K562 (cell line): Measurements from ENCODE around the gene N4BP3. TPM values are rescaled to one million over a fixed set of nuclear protein-coding genes. Genes with fewer than 3 reads are reported as not detected.

Source experiments
- CC2D1A ChIP-seq: fragments of 450-650 bp; IDR thresholded peaks from 2 replicates; pipeline ENCODE4 v1.6.1; 2017; ENCODE audit warnings: mild to moderate bottlenecking
- CREM ChIP-seq: IDR thresholded peaks from 2 replicates; pipeline ENCODE4 v1.6.1; 2014; ENCODE audit warnings: antibody characterized with exemption, low read depth
- DACH1 ChIP-seq: fragments of 450-650 bp; IDR thresholded peaks from 2 replicates; pipeline ENCODE4 v1.6.1; 2018; ENCODE audit not compliant: partially characterized antibody
- ERF ChIP-seq: fragments of 450-650 bp; formaldehyde crosslinking; IDR thresholded peaks from 2 replicates; pipeline ENCODE4 v1.4.0; 2020; ENCODE audit warnings: mild to moderate bottlenecking, mixed read lengths
- ETV1 ChIP-seq: fragments of 450-650 bp; conservative IDR thresholded peaks from 2 replicates; pipeline ENCODE4 v1.6.1; 2016; ENCODE audit warnings: missing genetic modification characterization, control low read depth, low read depth, missing compliant biosample characterization
- FOXK2 ChIP-seq, 2 experiments: fragments of 450-650 bp; IDR thresholded peaks in 1 of 2; conservative IDR thresholded peaks in 1 of 2; 2 replicates each; pipeline ENCODE4 v1.6.1; 2016; ENCODE audit warnings: low read depth in 2 of 2, mild to moderate bottlenecking in 1 of 2
- HDAC1 ChIP-seq, 2 experiments: fragments of 450-650 bp; IDR thresholded peaks; 2 replicates each; pipeline ENCODE4 v1.6.1; 2016 to 2017; ENCODE audit warnings: inconsistent platforms in 1 of 2, mild to moderate bottlenecking in 1 of 2, moderate library complexity in 1 of 2
- JUN ChIP-seq, 2 experiments: sonication (generic) in 1 of 2; formaldehyde crosslinking in 1 of 2; IDR thresholded peaks; 2 replicates each; pipeline versions ENCODE4 v1.6.1 to v1.8.0; 2012 to 2022; ENCODE audit warnings: borderline replicate concordance in 2 of 2, mild to moderate bottlenecking in 2 of 2, improper control_type of control experiment in 1 of 2, low read depth in 1 of 2, low read length in 1 of 2, missing genetic modification reagents in 1 of 2
- KLF1 ChIP-seq: fragments of 450-650 bp; IDR thresholded peaks from 2 replicates; pipeline ENCODE4 v1.6.1; 2016; ENCODE audit warnings: missing genetic modification characterization, missing compliant biosample characterization
- NCOA1 ChIP-seq: fragments of 450-650 bp; IDR thresholded peaks from 2 replicates; pipeline ENCODE4 v1.6.1; 2016; ENCODE audit warnings: low read depth
- NKRF ChIP-seq: fragments of 450-650 bp; IDR thresholded peaks from 2 replicates; pipeline ENCODE4 v1.6.1; 2016; ENCODE audit warnings: borderline replicate concordance
- NR2C2 ChIP-seq, 2 experiments: fragments of 200-800 bp in 1 of 2; sonication (Bioruptor generic) in 1 of 2; sonication (generic) in 1 of 2; formaldehyde crosslinking in 1 of 2; IDR thresholded peaks; 2 replicates each; pipeline versions ENCODE4 v1.6.1 to v1.8.0; 2016 to 2022; ENCODE audit warnings: mild to moderate bottlenecking in 1 of 2, missing compliant biosample characterization in 1 of 2, missing genetic modification characterization in 1 of 2, missing genetic modification reagents in 1 of 2
- PKNOX1 ChIP-seq: fragments of 450-650 bp; IDR thresholded peaks from 2 replicates; pipeline ENCODE4 v1.6.1; 2016
- POU5F1 ChIP-seq: fragments of 150-350 bp; IDR thresholded peaks from 2 replicates; pipeline ENCODE4 v1.6.1; 2014; ENCODE audit warnings: borderline replicate concordance, low read length, low read depth, mild to moderate bottlenecking; ENCODE audit not compliant: partially characterized antibody
- SIN3A ChIP-seq, 2 experiments: fragments of 150-350 bp in 1 of 2; IDR thresholded peaks; 2 replicates each; pipeline ENCODE4 v1.6.1; 2011 to 2016; ENCODE audit warnings: borderline replicate concordance in 2 of 2, low read depth in 2 of 2, low read length in 2 of 2, mild to moderate bottlenecking in 2 of 2, moderate library complexity in 2 of 2; ENCODE audit not compliant: control insufficient read depth in 1 of 2
- TAF1 ChIP-seq: IDR thresholded peaks from 2 replicates; pipeline ENCODE4 v1.6.1; 2011; ENCODE audit warnings: mild to moderate bottlenecking, low read length, moderate library complexity; ENCODE audit not compliant: insufficient read depth, control insufficient read depth, severe bottlenecking; ENCODE audit errors: extremely low read depth
- VEZF1 ChIP-seq: fragments of 200-800 bp; sonication (Bioruptor generic); IDR thresholded peaks from 2 replicates; pipeline ENCODE4 v1.6.1; 2017; ENCODE audit warnings: missing genetic modification characterization, missing compliant biosample characterization
- YY1 ChIP-seq, 3 experiments: IDR thresholded peaks; 2 replicates each; pipeline ENCODE4 v1.6.1; 2011; ENCODE audit warnings: low read length in 2 of 3, mild to moderate bottlenecking in 2 of 3, moderate library complexity in 2 of 3, borderline replicate concordance in 1 of 3, control low read depth in 1 of 3, low read depth in 1 of 3; ENCODE audit not compliant: insufficient read depth in 3 of 3, insufficient replicate concordance in 2 of 3, control insufficient read depth in 1 of 3, insufficient read length in 1 of 3; ENCODE audit errors: extremely low read depth in 1 of 3
- ZNF263 ChIP-seq: sonication (generic); formaldehyde crosslinking; IDR thresholded peaks from 2 replicates; pipeline ENCODE4 v1.8.0; 2022; ENCODE audit warnings: mild to moderate bottlenecking, missing genetic modification reagents, borderline replicate concordance
- ZNF384 ChIP-seq: IDR thresholded peaks from 2 replicates; pipeline ENCODE4 v1.6.1; 2012; ENCODE audit warnings: low read depth, low read length, improper control_type of control experiment
- polyA plus RNA-seq, 8 experiments: library from polyadenylated mRNA; depleted of rRNA in 4 of 8; stranded (reverse) in 5 of 8; unstranded in 3 of 8; fragments of >200 nt; fragmentation: Nextera tagmentation in 2 of 8; fragmentation: Illumina TruSeq in 1 of 8; extraction: Ambion mirVana in 2 of 8; extraction: Trizol in 1 of 8; gene quantifications; 2 replicates each; pipeline versions ENCODE4 v1.2.1 to v1.2.3, GENCODE V29; 2011 to 2014; ENCODE audit warnings: inconsistent platforms in 1 of 8, missing spikeins in 1 of 8
- total RNA-seq, 7 experiments: library from RNA; depleted of rRNA in 6 of 7; stranded (reverse); fragments of >200 nt in 6 of 7; fragmentation: Illumina TruSeq in 2 of 7; extraction: Trizol in 2 of 7; gene quantifications; 2 replicates each; pipeline versions ENCODE4 v1.2.1 to v1.2.3, GENCODE V29; 2011 to 2021; ENCODE audit warnings: low replicate concordance in 1 of 7

N4BP3 gene
- total and polyA plus RNA-seq, 9 of the 15 experiments (the other 6 are each of a cell fraction or from before 2014, with no cell fraction given) = 0.06 to 7.0 (median 2.4) TPM

GRCh38 chr5:178153530-178154340 lies 40.4 kb downstream of the N4BP3 start, which contains the start of gene NHP2 (continued):
- TF ChIP-seq YY1 (IDR thresholded peaks at IDR 0.05; ENCODE audit: borderline replicate concordance in 1 of 3, control insufficient read depth in 1 of 3, extremely low read depth in 1 of 3, insufficient read depth in 3 of 3, insufficient read length in 1 of 3, insufficient replicate concordance in 2 of 3, low read depth in 1 of 3, low read length in 2 of 3) (no peak), CREM (peak; percentile 98), SIN3A (IDR thresholded peaks at IDR 0.05; ENCODE audit: borderline replicate concordance in 2 of 2, control insufficient read depth in 1 of 2, low read depth in 2 of 2, low read length in 2 of 2) (peak; percentile 84 to 92), HDAC1 (IDR thresholded peaks at IDR 0.05) (peak in 1 of 2 experiments; percentile 97; a peak in 2 of 4 replicates), ZNF384 (peak; percentile 86), NR2C2 (CRISPR knock-in tag; IDR thresholded peaks at IDR 0.05) (peak; percentile 95), NR2C2 (tag; IDR thresholded peaks at IDR 0.05) (peak; percentile 98), DACH1 (peak; percentile 70), FOXK2 (conservative IDR thresholded peaks at IDR 0.05 in 1 of 2, IDR thresholded peaks at IDR 0.05 in 1 of 2; ENCODE audit: low read depth in 2 of 2) (peak; percentile 80 to 82; a peak in 3 of 4 replicates), CC2D1A (peak; percentile 61; the same call in 1 of the 2 replicates), ERF (CRISPR knock-in tag) (no peak), JUN (IDR thresholded peaks at IDR 0.05; ENCODE audit: borderline replicate concordance, low read depth, low read length) (peak; percentile 50; the same call in 1 of the 2 replicates), JUN (CRISPR knock-in tag; IDR thresholded peaks at IDR 0.05; ENCODE audit: borderline replicate concordance) (no peak), ETV1 (tag) (no peak), NKRF (peak; percentile 96), ZNF263 (peak; percentile 49; the same call in 1 of the 2 replicates), PKNOX1 (peak; percentile 29), VEZF1 (CRISPR knock-in tag) (peak; percentile 89), TAF1 (peak; percentile 21), KLF1 (peak; percentile 54; the same call in 1 of the 2 replicates), POU5F1 (peak; percentile 65), NCOA1 (0 out of 2 replicates have a peak, but pooled peaks have one; percentile 14)
